Small intestine (tissue), 7 donors: Measurements from ENCODE around the gene SYTL2. TPM values are rescaled to one million over a fixed set of nuclear protein-coding genes. Genes with fewer than 3 reads are reported as not detected.
A peak's percentile ranks its signal among the peaks of the same experiment; 100 is the strongest.
"Not testable (repeated sequence)": the region's sequence is repeated elsewhere in the genome, so short reads cannot be mapped to it uniquely, and the experiment has no call there.

ENCODE experiments used
- DNase-seq, 2 donors: peaks; one replicate each; pipeline versions ENCODE4 v3.0.0 to v3.0.0-alpha.2; 2013
- FAIRE-seq: peaks from 2 replicates; lab custom pipeline; 2012; peaks lifted over from hg19 to GRCh38; lab: Jason Lieb, UNC
- H3K27ac ChIP-seq, 3 donors: one replicate each; pipeline ENCODE4 v1.5.1; 2013; ENCODE audit warnings: low read length in 2 of 3, mild to moderate bottlenecking in 2 of 3, control low read depth in 1 of 3, inconsistent platforms in 1 of 3, low read depth in 1 of 3, moderate library complexity in 1 of 3
- H3K27me3 ChIP-seq, 3 donors: one replicate each; pipeline ENCODE4 v1.6.1; 2013; ENCODE audit warnings: low read length in 3 of 3, inconsistent platforms in 1 of 3; ENCODE audit not compliant: control insufficient read depth in 3 of 3, insufficient read depth in 3 of 3
- H3K36me3 ChIP-seq, 3 donors: one replicate each; pipeline ENCODE4 v1.6.1; 2013; ENCODE audit warnings: low read length in 3 of 3, inconsistent platforms in 1 of 3, low read depth in 1 of 3, mild to moderate bottlenecking in 1 of 3, moderate library complexity in 1 of 3; ENCODE audit not compliant: control insufficient read depth in 3 of 3, insufficient read depth in 2 of 3
- H3K4me1 ChIP-seq, 3 donors: one replicate each; pipeline ENCODE4 v1.6.1; 2013; ENCODE audit warnings: low read length in 2 of 3, inconsistent platforms in 1 of 3, low read depth in 1 of 3, mild to moderate bottlenecking in 1 of 3, moderate library complexity in 1 of 3; ENCODE audit not compliant: control insufficient read depth in 3 of 3, insufficient read depth in 2 of 3
- H3K4me3 ChIP-seq, 3 donors: one replicate each; pipeline ENCODE4 v1.5.1; 2013; ENCODE audit warnings: low read length in 3 of 3, control low read depth in 1 of 3, inconsistent platforms in 1 of 3, low read depth in 1 of 3, mild to moderate bottlenecking in 1 of 3, moderate library complexity in 1 of 3
- H3K9me3 ChIP-seq, 2 donors: one replicate each; pipeline ENCODE4 v1.6.1; 2013; ENCODE audit warnings: low read depth in 1 of 2, low read length in 1 of 2; ENCODE audit not compliant: control insufficient read depth in 2 of 2, insufficient read depth in 1 of 2
- WGBS, 3 donors: extraction: QIAGEN DNeasy Blood & Tissue Kit; methylation state at CpG; one replicate each; pipeline ENCODE4 v1.1.7; 2013; 5-methylcytosine and 5-hydroxymethylcytosine counted together
- polyA plus RNA-seq, 4 donors: library from polyadenylated mRNA; stranded (reverse) in 3 of 4; unstranded in 1 of 4; fragments of 200-250 nt in 3 of 4; fragments of 120-200 nt in 1 of 4; gene quantifications; one replicate each; pipeline versions ENCODE4 v1.2.1 to v1.2.3, GENCODE V29; 2013
- donor health status: healthy with polysubstance abuse.
- donor health status: control.
- donor health status: control.
- donor health status: Bipolar disorder and iron deficiency.
- donor health status: healthy.

SYTL2 gene
- polyA plus RNA-seq, 4 donors = 12.9 to 60.1 (median 16.0) TPM

DNA sequence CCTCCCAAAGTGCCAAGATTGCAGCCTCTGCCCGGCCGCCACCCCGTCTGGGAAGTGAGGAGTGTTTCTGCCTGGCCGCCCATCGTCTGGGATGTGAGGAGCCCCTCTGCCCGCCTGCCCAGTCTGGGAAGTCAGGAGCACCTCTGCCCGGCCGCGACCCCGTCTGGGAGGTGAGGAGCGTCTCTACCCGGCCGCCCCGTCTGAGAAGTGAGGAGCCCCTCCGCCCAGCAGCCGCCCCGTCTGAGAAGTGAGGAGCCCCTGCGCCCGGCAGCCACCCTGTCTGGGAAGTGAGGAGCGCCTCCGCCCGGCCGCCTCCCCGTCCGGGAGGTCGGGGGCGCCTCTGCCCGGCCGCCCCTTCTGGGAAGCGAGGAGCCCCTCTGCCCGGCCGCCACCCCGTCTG, 41.8 kb upstream of the SYTL2 start:
- H3K36me3 ChIP-seq, H3K27me3 ChIP-seq, H3K4me3 ChIP-seq, FAIRE-seq, DNase-seq, H3K27ac ChIP-seq, H3K4me1 ChIP-seq: not testable (repeated sequence)
- H3K9me3 ChIP-seq = peaks cover 0 to 12% of the 10 kb centered on the region in 2 donors
- 98 to 99% (median 98%) methylated on average over 20 to 33 of the region's 33 CpGs for WGBS, 3 donors

DNA sequence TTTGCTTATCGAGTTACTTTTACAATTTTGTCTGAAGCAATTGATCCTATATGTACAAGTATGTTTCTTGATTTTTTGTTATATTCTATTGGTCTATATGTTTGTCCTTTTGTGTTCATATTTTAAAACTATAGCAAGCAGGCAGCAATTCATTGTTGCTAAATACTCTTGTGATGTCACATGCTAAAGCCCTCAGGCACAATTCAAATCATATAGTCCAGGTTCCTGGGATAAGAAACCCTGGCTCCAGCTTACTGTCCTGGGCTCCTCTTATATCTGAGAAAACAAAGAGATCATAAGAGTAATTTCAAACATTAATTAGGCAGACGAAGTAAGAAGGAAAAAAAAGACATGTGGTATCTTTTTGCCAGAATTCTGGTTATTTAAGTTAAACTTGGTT, 37.6 kb upstream of the SYTL2 start:
- 90 to 96% (median 94%) methylated on average over 2 of the region's 2 CpGs for WGBS, 3 donors
- FAIRE-seq = no peak

GRCh38 chr11:85848006-85848405, 37.1 kb upstream of the SYTL2 start:
- DNase-seq (no peak), FAIRE-seq (no peak)
- no peak overlapping the region for H3K4me3 ChIP-seq
- 81 to 98% (median 96%) methylated on average over 3 of the region's 3 CpGs for WGBS, 3 donors
- peaks cover 0 to 18% of the 10 kb centered on the region in 2 donors for H3K9me3 ChIP-seq
- no peaks in the 10 kb centered on the region for H3K27me3 ChIP-seq
- no peaks in the 10 kb centered on the region for H3K36me3 ChIP-seq
- no peaks in the 10 kb centered on the region for H3K4me1 ChIP-seq
- H3K27ac ChIP-seq = no peak overlapping the region

More for the DNA sequence above, 37.6 kb upstream of the SYTL2 start:
- H3K27me3 ChIP-seq = no peaks in the 10 kb centered on the region
- no peak overlapping the region for H3K4me3 ChIP-seq
- peaks cover 0 to 18% of the 10 kb centered on the region in 2 donors for H3K9me3 ChIP-seq
- H3K4me1 ChIP-seq = no peaks in the 10 kb centered on the region
- no peaks in the 10 kb centered on the region for H3K36me3 ChIP-seq
- no peak overlapping the region for H3K27ac ChIP-seq
- no peak for DNase-seq

GRCh38 chr11:85847436-85847835, 36.5 kb upstream of the SYTL2 start:
- Histone ChIP-seq H3K27ac (no peak overlapping the region), H3K27me3 (no peaks in the 10 kb centered on the region), H3K36me3 (no peaks in the 10 kb centered on the region), H3K4me1 (no peaks in the 10 kb centered on the region), H3K9me3 (peaks cover 0 to 17% of the 10 kb centered on the region in 2 donors), H3K4me3 (no peak overlapping the region)
- DNase-seq (no peak), FAIRE-seq (no peak)

DNA sequence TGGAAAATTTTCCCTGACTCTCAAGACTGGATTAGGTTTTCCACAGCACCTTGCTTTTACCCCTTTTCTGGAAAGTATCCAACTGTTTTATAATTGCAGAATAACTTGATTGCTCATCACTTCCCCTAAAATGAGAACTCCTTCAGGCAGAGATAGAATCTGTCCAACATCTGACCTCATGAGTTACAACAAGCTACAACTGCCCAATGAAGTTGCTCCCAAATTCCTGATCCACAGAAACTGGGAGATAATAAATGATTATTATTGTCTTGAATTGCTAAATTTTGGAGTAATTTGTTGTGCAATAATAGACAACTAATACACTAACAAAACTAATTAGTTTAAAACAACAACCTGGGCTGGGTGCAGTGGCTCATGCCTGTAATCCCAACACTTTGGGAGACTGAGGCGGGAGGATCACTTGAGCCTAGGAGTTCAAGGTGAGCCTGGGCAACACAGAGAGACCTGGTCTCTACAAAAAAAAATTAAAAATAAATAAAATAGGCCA, 34.2 kb upstream of the SYTL2 start:
- Histone ChIP-seq H3K27me3 (no peaks in the 10 kb centered on the region), H3K4me3 (no peak overlapping the region), H3K9me3 (peaks cover 0 to 11% of the 10 kb centered on the region in 2 donors), H3K36me3 (no peaks in the 10 kb centered on the region), H3K27ac (no peak overlapping the region), H3K4me1 (no peaks in the 10 kb centered on the region)
- no peak for FAIRE-seq
- 96 to 100% (median 100%) methylated on average over 1 of the region's 1 CpG for WGBS, 3 donors
- DNase-seq = no peak

GRCh38 chr11:85844439-85845123, 33.6 kb upstream of the SYTL2 start:
- no peak for FAIRE-seq

DNA sequence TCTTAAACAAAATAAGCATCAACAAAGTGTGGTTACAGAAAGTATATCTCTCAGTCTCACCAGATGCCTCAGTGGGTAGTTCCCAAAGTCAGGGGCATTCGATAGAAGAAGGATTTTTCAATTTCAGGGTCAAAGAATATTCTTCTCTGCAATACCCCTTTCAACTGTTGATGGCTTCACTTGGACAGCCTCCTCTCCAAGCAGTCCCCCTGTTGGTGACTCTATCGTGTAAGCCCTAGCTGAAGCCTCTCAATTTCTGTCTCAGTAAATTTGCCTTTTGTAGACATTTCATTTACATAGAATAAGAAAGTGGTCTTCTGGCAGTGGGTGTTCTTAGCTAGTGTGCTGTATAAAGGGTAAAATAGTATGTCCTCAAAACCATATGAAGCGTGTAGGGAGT, 33.0 kb upstream of the SYTL2 start:
- Histone ChIP-seq H3K27me3 (no peaks in the 10 kb centered on the region), H3K36me3 (no peaks in the 10 kb centered on the region), H3K4me1 (no peaks in the 10 kb centered on the region), H3K9me3 (peaks cover 0 to 11% of the 10 kb centered on the region in 2 donors), H3K4me3 (no peak overlapping the region), H3K27ac (no peak overlapping the region)
- no peak for FAIRE-seq
- DNase-seq = no peak
- 92 to 98% (median 93%) methylated on average over 3 of the region's 3 CpGs for WGBS, 3 donors

More at GRCh38 chr11:85844439-85845123, 33.6 kb upstream of the SYTL2 start:
- no peaks in the 10 kb centered on the region for H3K4me1 ChIP-seq
- no peaks in the 10 kb centered on the region for H3K27me3 ChIP-seq
- no peak overlapping the region for H3K4me3 ChIP-seq
- DNase-seq = peak; percentile 35 to 55
- WGBS, 3 donors = 60 to 63% (median 62%) methylated on average over 2 of the region's 2 CpGs
- H3K27ac ChIP-seq = no peak overlapping the region
- peaks cover 0 to 11% of the 10 kb centered on the region in 2 donors for H3K9me3 ChIP-seq
- no peaks in the 10 kb centered on the region for H3K36me3 ChIP-seq

DNA sequence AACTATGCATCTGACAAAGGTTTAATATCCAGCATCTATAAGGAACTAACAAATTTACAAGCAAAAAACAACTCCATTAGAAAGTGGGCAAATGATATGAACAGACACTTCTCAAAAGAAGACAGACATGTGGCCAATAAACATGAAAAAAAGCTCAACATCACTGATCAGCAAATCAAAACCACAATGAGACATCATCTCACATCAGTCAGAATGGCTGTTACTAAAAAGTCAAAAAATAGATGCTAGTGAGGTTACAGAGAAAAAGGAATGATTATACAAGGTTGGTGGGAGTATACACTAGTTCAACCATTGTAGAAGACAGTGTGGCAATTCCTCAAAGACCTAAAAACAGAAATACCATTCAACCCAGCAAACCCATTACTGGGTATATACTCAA, 30.0 kb upstream of the SYTL2 start:
- H3K4me1 ChIP-seq, FAIRE-seq: not testable (repeated sequence)

More for the DNA sequence above, 30.0 kb upstream of the SYTL2 start:
- not testable (repeated sequence) for H3K4me3 ChIP-seq, DNase-seq, H3K36me3 ChIP-seq, H3K27ac ChIP-seq, H3K27me3 ChIP-seq, H3K9me3 ChIP-seq
